ENCODE data around the gene CDH12.
"Not testable (repeated sequence)": the region's sequence is repeated elsewhere in the genome, so short reads cannot be mapped to it uniquely, and the experiment has no call there.

The CDH12 gene

DNA sequence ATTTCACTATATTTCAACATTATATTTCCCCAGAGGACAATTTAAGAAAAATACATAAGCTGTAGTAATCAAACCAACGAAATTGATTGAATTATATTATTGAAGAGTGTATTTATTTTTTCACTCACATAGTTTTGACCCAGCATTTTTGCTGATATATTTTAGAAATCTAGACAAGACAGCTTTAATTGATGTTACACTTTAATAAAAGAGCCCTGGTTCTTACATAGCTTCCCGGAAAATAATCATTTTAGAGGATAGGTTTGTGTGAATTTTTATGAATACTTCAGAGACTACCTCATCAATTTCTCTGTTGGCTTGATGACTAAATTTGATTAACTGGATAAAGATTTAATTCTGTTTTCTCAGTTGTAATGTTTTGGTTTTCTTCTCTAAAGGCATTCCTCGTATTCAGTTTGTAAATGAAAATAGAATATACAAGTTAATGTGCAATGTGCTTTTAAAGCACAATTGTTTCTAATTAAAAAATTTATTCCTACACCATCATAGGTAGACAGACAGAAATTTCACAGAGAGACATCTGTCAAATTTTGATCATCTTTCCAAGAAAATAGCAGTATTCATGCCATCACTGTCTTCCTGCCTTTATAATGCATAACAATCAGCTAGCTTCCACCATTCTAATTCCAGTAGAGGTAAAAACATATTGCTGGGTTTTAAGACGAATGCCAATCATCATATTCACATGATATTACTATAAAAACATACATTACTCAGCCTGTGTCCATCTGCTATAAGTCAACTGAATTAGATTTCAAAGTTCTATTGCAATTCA lies 441.4 kb downstream of the CDH12 start:
- DNase-seq = no peak

DNA sequence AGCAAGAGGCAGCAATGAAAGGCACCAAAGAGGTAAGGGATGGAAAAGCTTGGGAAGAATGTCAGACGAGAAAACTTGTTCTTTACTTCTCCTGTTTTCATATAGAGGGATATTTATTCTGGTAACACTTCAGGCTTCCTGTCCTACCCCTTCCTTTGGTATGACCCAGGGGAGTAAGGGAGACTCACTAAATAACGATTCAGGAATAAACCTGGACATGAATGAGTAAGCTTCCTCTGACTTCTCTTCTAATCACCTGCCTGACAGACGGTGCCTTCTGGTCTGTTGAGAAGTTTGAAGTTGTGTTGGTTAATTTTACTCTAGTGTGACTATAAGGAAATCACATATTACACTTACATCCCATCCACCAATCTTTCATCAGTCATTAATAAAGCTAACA lies 461.2 kb downstream of the CDH12 start:
- DNase-seq = no peak

GRCh38 chr5:22390888-22391287 lies 462.3 kb downstream of the CDH12 start:
- DNase-seq = no peak

GRCh38 chr5:22372826-22373660 lies 480.1 kb downstream of the CDH12 start:
- DNase-seq = no peak

DNA sequence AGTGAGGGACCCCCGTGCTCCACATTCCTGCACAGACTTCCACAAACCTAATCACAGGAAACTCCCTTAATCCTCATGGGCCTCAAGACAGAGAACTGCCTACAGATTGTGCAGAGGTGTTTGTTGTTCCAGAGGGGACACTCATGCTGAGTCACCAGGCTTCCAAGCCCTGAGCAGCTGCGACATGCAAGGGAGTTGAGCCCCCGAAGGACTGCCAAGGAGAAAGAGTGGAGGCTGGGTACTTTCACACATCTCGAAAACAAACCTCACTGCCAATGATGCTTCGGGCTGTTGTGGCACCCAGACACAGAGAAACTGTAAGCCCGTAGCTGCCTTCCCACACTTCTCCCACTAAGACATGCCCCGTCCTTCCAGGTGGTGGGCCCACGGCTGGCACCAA lies 480.8 kb downstream of the CDH12 start:
- no peak for DNase-seq

DNA sequence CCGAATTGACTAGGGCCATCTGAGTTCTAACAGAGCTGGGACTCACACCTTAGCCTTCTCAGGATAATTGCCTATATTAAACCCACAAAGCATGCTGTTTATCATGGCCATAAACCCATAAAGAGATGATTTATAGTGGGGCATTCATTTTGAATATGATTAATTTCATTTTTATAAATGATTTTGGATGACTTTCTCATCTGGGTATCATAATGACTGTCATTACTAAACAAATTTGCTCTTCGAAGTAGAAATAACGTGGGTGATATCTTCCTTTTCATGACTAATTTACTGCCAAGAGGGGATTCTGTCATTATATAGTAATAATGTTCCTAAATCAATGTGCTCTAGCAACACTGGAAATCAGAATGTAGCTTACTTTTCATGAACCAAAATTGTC lies 498.2 kb downstream of the CDH12 start:
- DNase-seq = no peak

- DNase-seq = no peak
Measured at GRCh38 chr5:22352493-22352892, 500.7 kb downstream of the CDH12 start.

- no peak for DNase-seq
Measured at GRCh38 chr5:22351178-22351577, 502.0 kb downstream of the CDH12 start.

DNA sequence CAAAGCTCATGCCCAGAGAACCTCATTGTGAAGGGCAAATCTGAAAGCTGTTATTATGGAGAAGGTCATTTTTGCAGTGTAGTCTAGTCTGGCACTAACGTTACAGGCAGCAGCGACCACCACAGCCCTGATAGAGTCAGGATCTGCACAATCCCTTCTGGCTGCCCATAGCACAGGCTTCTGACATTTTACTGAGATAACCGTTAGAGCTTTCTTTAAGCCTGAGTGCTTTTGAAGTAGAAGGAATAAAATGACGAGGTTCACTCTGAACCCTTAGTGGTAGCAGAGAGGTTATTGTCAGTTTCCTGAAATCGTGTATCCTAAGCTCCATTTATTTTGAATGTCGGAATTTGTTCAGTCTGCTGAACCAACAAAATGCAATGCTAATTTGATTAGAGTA lies 505.1 kb downstream of the CDH12 start:
- DNase-seq = no peak

DNA sequence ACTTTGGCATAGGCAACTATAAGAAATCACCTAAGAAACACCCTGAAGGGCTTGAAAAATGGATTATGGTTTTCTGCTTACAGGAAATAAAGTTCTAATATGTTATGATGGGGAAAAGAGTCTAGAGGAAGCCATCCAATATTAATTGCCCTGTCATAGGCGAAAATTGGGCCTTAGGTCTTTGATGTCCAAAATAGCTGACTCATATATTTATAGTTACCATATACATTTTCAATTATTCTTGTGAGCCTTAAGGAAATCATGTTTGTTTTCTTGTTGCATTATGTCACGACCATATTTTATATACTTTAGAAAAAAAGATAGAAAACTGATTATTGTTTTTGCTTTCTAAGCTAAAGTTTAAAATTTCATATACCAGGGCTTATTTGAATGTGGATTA lies 509.1 kb downstream of the CDH12 start:
- no peak for DNase-seq

DNA sequence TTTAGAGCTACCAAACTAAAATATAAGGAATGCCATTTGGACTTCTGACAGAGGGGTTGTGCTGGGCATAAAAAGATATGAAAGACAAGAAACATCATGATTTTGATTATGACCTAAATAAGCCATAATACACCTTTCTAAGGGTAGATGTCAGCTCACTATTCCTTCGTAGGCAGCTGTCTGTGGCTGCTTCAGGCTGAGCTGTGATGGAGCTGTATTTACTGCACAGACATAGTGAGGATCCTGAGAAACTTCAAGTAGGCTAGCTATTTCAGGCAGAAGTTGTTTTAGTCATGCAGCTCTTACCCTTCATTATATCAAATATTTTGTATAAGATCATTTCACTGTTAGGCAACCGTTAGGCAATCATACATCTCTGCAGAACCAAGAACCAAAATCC lies 511.7 kb downstream of the CDH12 start:
- DNase-seq = no peak

- DNase-seq = not testable (repeated sequence)
Measured at GRCh38 chr5:22332949-22333348, 520.2 kb downstream of the CDH12 start.

GRCh38 chr5:22329683-22330082 lies 523.5 kb downstream of the CDH12 start:
- no peak for DNase-seq

DNA sequence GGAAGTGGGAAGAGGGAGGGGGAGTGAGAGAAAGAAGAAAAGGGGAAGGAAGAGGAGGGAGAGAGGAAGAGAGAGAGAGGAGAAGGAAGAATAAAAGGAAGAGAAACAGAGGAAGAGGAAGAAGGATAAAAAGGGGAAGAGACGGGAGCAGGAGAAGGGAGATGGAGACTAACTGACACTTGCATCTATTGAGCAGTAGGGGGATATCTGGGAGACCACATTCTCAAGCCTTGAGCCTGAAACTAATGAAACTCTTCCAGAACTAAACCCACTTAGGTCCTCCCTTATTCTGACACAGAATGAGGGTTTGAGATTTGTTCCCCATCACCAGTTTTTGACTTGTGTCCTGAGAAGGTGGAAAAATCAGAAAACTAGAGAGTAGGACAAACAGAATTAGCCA lies 533.3 kb downstream of the CDH12 start:
- DNase-seq = no peak

GRCh38 chr5:22316294-22316693 lies 536.9 kb downstream of the CDH12 start:
- no peak for DNase-seq

DNA sequence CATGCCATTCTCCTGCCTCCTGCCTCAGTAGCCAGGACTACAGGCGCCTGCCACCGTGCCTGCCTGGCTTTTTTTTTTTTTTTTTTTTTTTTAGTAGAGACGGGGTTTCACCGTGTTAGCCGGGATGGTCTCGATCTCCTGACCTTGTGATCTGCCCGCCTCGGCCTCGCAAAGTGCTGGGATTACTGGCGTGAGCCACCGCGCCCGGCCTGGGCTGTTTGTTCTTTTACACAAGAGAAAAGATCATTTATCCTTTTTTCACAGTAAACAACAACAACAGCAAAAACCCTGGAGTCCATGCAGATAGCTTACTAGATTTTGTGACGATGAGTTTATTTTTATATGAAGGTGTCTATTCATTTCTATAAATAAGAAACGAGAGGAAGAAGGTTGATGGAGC lies 538.1 kb downstream of the CDH12 start:
- DNase-seq = not testable (repeated sequence)

GRCh38 chr5:22314548-22314947 lies 538.6 kb downstream of the CDH12 start:
- DNase-seq = no peak

GRCh38 chr5:22306011-22306410 lies 547.1 kb downstream of the CDH12 start:
- DNase-seq = no peak

GRCh38 chr5:22295832-22296231 lies 557.3 kb downstream of the CDH12 start:
- no peak for DNase-seq

DNA sequence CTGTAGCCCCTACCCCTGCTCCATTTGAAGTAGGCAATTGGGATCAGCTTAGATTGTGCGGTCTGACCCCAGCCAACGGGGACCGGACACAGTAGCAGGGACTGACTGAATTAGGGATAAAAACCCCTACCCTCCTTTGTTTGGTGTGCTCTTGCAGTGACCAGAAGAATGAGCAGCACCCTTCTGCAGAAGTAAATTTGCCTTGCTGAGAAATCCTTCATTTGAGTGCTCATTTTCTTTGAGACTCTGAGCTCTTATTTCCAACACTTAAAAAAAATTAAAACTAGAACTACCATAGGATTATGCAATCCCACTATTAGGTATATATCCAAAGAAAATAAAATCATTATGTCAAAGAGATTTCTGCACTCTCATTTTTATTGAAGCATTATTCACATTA lies 560.0 kb downstream of the CDH12 start:
- no peak for DNase-seq

- no peak for DNase-seq
Measured at GRCh38 chr5:22278164-22278563, 575.0 kb downstream of the CDH12 start.

DNA sequence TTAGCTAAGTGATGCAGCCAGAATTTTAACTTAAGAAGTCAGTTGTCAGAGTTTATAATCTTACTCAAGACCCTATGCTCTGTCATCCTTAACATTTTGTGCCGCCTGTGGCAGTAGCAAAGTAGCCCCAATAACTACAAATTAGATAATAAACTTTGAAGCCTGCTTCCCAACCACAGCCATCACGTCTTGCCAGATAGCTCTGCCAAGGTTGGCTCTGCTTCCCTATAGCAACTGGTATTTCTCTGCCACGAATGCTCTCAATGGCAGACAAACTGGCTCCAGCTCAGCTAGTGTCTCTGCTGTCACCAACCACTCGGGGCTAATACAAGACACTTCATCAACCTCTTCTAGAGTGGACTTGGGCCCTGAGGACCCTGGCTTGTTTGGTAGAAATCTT lies 576.1 kb downstream of the CDH12 start:
- no peak for DNase-seq

- DNase-seq = not testable (repeated sequence)
Measured at GRCh38 chr5:22265855-22266254, 587.3 kb downstream of the CDH12 start.

GRCh38 chr5:22258139-22258538 lies 595.0 kb downstream of the CDH12 start:
- DNase-seq = no peak

All from activated CD4-positive, alpha-beta T cell treated with anti-CD3 and anti-CD28 coated beads, Interleukin-2, Interleukin-6, amounts not matched to agents 100 ng/mL and 50 ng/mL, durations not matched to agents 16 hours and 8 hours (primary cell).